Stimulated activated CD8-positive, alpha-beta memory T cell treated with anti-CD3 and anti-CD28 coated beads, Interleukin-7, amount 100 ng/mL, for 48 hours (primary cell): ENCODE results near the gene VDAC2.
A peak's percentile ranks its signal among the peaks of the same experiment; 100 is the strongest.

Source experiments
- DNase-seq, 2 donors: peaks; one replicate each; pipeline ENCODE4 v3.0.0-alpha.2; 2020; ENCODE audit warnings: low read depth in 1 of 2; ENCODE audit errors: extremely low read depth in 1 of 2

Gene VDAC2

GRCh38 chr10:75228834-75229233, 18.2 kb downstream of the VDAC2 start:
- no peak for DNase-seq

GRCh38 chr10:75229971-75230370, 19.4 kb downstream of the VDAC2 start:
- no peak for DNase-seq

DNA sequence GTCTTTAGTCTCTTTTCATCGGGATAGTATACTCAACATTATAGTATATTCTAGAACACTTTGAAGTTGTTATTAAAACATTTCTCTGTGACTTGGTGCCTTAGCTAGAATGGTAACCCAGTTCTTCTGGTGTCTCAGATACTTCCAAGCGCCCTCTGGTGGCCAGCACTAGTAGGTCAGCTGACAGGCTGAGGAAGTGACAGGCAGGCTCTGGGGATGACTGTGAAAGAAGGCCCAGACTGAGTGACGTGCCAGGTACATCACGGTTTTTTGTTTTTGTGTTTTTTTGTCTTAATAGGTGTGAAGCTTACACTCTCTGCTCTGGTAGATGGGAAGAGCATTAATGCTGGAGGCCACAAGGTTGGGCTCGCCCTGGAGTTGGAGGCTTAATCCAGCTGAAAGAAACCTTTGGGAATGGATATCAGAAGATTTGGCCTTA, 20.0 kb downstream of the VDAC2 start:
- peak; percentile 75 to 92 for DNase-seq

DNA sequence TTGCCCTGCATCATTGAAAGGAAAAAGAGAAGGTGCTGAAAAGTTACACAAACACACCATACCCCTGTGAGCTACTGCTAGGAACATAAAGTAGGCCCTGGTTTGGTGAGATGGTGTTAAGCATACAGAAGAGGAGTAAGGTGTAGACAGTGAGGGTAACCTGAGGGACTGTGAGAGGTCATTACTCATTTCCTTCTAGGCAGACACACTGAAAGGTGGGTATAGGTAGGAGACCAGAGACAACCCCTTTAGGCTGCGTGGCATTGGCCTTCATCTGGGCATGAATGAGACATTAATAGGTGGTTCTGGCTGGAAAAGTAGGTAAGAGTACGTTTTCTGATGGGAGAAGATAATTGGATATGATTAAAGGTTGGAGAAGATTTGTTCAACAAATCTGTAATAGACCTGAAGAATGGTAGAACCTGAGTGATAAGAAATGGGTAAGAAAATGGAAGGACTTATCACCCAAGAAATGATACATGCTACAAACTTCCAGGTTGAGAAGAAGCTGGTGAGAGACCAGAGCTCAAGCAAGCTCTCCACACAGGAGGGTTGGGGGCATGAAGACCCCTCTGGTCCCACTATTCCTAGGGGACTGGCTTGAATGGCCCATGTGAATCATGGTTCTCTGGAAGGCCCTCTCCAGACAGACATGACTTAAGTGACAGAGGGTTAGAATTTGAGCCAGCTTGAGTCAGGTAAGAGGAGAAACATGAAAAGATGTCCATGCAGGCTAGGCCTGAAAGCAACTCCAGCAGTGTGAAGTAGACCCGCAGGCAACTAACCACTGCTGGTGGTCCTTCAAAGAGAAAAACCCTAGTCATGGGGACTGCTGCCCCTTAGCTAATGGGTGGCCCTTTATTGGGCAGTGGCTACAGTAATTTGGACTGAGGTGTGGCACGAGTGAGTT, 21.3 kb downstream of the VDAC2 start:
- DNase-seq, result no peak

- no peak for DNase-seq
Measured at GRCh38 chr10:75233444-75234016, 22.9 kb downstream of the VDAC2 start.

DNA sequence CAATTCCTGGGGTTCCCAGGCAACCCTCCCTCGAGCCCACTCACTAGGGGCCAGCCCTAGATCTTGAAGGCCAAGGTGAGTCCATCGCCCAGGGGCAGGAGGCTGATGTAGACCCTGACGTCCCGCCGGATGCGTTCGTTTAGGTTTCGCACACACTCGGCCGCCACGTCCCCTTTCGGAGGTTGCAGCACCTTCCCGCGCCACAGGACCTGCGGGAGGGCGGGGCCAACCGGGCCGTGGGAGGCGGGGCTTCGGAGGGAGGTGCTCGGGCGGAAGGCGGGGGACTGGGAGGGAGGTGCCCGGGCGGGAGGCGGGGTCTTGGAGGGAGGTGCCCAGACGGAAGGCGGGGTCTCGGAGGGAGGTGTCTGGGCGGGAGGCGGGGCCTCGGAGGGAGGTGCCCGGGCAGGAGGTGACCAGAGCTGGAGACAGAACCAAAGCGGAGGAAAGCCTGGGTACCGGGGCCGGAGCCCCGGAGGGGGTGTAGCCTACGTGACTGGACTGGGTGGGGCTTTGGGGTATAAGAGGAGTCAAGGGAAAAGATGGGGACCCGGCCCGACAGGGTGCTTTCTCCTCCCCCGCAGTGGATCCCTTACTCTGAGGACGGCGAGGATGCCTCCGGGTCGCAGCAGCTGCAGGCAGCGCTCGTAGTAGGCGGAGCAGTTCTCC, 23.6 kb downstream of the VDAC2 start:
- peak; percentile 92 to 94 for DNase-seq

DNA sequence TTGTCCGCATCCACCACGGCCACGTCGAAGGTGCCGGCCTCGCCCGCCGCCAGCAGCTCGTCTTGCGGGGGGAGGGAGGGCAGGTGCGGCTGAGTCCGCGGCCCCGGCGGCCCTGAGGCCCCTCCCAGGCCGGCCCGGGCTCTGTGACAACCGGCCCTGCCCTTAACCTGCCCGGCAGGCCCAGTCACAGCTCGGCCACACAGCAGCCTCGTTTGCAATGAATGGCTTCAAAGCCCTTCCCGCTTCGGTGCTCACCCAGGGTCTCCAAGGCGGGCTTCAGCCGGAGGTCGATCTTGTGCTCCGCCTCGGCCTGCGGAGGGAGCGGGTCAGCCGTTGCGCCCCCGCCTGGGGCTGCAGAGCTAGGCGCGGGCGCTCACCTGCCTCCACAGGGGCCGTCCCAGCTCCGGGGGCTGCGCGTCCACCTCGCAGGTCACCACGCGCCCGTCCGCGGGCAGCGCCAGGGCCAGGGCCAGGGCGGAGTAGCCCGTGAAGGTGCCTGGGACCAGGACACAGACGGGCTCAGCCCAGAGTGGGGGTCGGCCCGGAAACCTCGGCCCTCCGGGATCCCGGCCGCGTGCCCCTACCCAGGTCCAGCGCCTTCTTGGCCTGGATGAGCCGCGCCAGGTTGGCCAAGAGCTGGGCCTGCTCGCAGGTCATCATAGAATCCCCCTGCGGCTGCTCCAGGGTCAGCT, 24.2 kb downstream of the VDAC2 start:
- no peak for DNase-seq

DNA sequence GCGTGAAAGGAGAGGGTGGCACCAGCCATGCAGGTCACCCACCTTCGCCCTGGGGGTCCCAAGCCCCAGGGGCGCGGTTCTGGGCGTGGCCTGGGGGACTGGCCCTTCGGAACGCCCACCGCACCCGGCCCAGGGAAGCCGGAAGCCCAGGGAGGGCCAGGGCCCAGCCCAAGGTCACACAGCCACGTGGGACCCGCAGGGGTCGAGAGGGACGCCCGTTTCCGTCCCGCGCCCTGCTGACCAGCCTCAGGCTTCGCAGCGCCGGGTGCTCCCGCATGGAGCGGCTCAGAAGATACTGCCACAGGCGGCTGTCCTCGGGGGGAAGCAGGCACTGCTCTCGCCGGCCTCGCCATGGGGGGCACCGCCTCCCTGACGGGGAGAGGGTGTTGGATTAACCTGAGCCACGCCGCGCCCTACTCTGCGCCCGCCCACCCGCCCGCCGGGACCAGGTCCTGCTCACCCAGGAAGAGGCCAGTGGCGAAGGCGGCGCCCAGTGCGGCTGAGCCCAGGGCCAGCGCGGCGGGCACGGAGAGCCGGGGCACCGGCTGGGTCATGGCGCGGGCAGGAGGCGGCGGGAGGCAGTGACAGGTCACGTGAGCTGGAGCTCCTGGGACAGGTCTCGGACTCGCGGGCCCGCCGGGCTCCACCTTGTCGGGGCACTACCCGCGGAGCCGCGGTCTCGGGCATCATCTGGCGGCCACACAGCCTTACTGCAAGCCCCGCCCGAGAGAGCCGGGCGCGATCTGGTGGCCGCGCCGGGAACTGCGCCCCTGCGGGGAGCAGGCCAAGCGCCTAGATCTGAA, 25.0 kb downstream of the VDAC2 start, which contains the start of gene COMTD1:
TSS of gene COMTD1 (minus strand) at position 583 of the 803 bp plus-strand sequence. CDS start at position 554, 29 bp downstream.
- peak; percentile 93 to 94 for DNase-seq

GRCh38 chr10:75236178-75236825, 25.7 kb downstream of the VDAC2 start:
- no peak for DNase-seq

DNA sequence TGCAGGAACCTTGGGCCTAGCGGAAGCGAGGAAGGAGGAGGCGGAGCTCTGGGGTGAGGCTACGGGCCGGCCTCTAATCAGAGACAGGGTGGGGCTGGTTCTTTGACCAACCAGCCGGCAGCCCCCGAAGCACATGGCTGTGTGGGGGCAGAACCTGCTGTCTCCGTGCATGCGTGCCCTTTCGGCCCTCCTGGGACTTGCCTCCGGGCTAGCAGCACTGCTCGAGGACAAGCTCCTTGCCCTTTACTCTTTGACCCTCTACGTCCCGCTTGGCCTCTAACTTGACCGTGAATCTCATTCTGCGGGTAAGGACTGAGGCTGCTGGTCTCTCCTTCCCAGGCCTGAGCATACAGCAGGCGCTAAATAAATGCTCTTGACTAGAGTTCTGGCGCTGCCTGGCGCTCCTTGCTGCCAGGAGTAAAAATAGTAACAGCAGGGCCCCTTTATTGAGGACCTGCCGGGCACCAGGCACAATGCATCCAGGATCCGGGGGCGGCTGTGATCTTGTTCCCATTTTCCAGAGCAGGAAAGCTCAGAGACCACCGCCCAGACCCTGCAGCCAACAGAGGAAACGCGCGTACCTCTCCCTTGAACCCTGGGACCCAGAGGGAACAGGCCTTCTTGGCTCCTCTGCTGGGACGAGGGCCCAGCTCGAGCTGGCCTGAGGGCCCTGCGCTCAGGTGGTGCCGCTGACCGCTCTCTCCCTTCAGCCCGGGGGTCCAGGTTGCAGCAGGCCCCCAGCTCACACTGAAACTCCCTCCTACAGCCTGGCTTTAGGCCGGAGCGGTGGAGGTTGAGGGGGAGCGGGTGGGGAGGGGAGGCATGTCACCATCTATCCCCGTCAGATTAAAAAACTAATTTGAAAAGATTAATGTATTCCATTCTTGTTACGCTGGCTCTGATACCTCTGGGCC, 27.8 kb downstream of the VDAC2 start:
- no peak for DNase-seq

DNA sequence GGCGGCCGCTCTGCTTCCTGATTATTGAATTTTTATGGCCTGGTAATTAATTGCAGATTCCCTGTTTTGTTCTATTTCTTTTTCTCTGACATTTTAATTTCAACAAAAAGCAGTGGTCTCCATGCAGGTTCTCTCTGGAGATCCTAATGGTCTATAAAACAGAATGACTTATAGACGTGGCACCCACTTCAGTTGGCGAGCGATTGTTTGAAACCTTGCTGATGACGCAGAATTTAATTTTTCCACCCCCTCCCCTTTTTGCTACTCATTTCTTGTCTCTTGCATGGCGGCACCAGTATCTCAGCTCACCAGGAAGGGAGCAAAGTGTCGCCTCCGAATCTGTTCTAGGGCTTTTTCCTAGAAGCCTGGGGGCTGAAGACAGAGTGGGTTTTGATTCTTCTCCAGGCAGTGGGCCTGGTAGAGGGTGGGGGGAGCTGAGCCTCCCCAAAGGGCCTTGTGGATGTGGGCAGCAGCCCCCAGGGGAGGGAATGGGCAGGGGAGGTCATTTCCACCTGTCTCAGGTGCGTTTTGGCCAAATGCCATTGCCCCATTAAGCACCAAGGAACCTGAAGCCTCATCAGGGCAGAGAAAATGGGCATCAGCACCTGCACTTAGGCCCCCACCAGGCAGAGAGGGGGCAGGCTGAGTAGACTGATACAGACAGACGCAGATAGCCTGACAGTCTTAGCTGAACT, 28.6 kb downstream of the VDAC2 start:
- DNase-seq, result no peak

DNA sequence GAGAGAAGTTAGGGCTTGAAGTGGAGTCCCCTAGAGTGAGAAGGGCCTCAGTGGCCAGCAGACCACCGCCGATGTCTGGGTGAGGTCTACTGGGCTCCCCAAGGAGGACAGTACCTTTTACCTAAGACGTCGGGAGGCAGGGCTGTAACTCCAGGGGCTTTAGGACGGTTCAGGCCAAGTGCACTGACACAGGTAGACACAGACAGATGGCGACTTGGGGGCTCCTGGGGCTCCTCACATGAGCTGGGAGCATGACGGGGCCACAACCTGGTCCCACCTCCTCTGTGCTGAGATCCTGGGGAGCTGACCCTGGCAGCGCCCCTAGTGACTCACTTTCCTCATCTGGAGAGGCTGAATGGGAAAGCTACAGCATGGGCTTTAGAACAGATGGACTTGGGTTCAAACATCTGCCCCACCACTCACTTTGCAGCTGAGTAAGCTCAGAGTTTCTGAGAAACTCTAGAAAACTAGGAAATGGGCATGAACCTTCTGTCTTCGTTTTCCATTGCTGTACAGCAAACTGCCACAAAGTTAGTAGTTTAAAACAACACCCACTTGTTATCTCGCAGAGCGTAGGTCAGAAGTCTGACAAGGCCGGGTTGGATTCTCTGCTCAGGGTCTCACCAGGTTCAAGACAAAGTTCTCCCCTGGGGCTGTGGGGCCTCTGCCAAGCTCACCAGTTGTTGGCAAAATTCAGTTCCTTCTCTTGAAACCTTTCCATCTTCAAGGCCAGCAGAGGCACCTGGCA, 29.9 kb downstream of the VDAC2 start:
- no peak for DNase-seq

DNA sequence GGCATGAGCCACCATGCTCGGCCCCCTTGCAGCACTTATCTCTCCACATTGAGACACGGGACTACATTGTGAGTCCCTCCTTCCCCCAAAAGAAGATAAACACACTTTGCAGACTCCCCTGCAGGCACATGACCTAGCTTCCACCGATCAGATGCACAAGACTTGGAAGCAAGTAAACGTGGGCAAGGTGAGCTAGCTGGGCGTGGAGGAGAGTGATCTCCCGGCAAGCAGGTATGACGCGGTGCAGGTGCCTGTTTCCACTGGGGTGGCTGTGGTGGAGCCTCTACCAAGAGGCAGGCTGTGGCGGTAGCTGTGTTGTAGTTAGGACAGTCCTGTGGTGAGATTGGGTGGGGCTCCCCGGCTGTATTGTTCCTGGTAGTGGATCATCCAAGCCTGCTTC, 32.8 kb downstream of the VDAC2 start:
- no peak for DNase-seq

DNA sequence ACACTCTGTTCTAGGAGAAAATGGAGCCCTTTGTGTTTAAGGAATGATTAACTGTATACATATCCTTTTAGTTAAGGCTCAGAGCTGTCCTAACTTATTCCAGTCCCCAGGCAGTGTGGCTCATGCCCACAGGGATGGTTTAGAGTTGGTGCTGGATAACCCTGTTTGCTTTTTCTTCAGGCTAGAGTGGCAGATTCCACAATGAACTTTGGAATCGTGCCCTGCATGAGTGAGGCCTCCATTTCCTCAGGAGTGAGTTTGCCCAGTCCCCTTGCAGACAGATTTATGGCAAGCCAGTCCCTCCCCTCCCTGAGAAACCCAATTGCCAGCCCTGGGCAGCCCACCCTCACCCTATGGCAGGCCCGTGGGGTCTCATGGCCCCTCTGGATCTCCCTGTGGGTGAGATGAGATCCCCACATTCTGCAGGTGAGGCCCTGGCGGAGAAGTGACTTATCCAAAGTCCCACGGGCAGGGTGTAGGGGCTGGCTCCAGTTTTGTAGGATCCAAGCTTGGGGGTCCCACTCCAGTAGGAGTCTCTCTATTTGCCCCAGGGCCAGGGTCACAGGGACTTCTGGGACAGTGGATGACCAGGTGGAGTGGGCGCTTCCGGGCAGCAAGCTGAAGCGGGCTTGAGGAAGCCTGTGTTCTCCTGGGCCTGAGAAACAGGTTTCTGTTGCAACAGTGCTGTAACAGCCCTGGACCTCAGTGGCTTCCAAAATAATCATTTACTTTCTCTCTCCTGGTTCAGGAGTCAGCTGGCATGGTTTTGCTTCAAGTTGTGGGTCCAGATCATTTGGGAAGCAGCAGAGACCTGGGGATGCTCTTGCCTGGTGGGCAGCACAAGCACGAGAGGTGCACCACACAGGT, 34.1 kb downstream of the VDAC2 start:
- DNase-seq, result no peak

DNA sequence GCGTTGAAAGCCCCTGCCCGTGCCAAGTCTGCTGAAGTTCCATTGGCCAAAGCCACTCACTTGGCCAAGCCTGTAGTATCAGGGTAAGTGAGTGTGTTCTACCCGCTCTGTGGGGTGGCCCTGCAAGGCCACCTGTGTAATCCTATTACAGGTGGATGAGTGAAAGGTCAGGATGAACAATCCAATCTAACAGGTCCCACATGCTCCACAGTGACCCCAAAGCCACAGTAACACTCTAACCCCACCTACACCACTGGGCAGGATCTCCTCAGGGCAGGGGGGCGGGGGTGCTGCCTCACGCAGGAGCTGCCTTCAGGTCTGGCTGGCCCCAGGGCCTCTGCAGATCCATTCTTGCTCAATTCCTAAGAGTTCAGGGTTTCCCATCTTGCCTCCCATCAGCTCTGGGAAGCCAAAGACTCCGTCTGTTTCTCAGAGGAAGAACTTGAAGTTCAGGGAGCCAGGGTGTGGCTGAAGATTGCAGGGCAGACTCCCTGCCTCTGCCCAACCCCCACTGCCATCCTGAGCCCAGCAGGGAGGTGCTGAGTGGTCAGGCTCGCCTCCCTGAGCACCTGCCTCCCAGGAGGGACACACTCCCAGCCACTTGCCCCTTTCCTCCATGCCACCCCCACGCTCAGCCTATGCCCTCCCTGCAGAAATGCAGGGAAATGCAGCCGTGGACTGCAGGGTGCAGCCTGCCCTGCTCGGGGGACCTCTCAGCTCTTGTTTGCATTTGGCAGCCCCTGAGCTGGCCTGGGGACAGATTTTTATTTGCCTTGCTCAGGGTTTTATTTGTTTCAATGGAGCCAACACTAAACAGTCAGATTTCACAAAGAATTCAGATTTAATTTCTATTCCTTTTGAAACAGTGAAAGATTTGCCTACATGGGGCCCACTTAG, 35.0 kb downstream of the VDAC2 start:
- DNase-seq, result no peak
